Cardiac muscle cell (in vitro differentiated cells and primary cell): ENCODE measurements around the gene LPCAT1. TPM values are rescaled to one million over a fixed set of nuclear protein-coding genes. Genes with fewer than 3 reads are reported as not detected.

Experiments
- DNase-seq, 2 donors: peaks; one replicate each; pipeline versions ENCODE4 v3.0.0 to v3.0.0-alpha.2; 2010 to 2017; ENCODE audit warnings: low read depth in 1 of 2, low spot score in 1 of 2
- H3K27ac ChIP-seq: fragments of 200-600 bp; sonication (generic); 2 replicates; pipeline ENCODE4 v1.5.1; 2016
- H3K27me3 ChIP-seq: fragments of 200-600 bp; sonication (generic); 2 replicates; pipeline ENCODE4 v1.6.0; 2016; ENCODE audit warnings: control low read depth
- H3K36me3 ChIP-seq: fragments of 200-600 bp; sonication (generic); 2 replicates; pipeline ENCODE4 v1.5.1; 2016; ENCODE audit warnings: control low read depth
- H3K4me1 ChIP-seq: fragments of 200-600 bp; sonication (generic); 2 replicates; pipeline ENCODE4 v1.8.1; 2017; ENCODE audit warnings: low read depth, mild to moderate bottlenecking, mixed run types
- H3K4me3 ChIP-seq: fragments of 200-600 bp; sonication (generic); 2 replicates; pipeline ENCODE4 v1.5.1; 2016; ENCODE audit warnings: mild to moderate bottlenecking
- H3K9me3 ChIP-seq: fragments of 200-600 bp; sonication (generic); 2 replicates; pipeline ENCODE4 v1.5.1; 2017; ENCODE audit warnings: low read depth, mild to moderate bottlenecking, control low read depth
- polyA plus RNA-seq: library from polyadenylated mRNA; unstranded; fragments of >200 nt; fragmentation: Nextera tagmentation; extraction: Ambion mirVana; gene quantifications from 2 replicates; pipeline ENCODE4 v1.2.1, GENCODE V29; 2016
- total RNA-seq: library from RNA; depleted of rRNA; stranded (reverse); fragments of >200 nt; gene quantifications from 2 replicates; pipeline ENCODE4 v1.2.3, GENCODE V29; 2016
- TF ChIP-seq, protein P1 (sequence below): IDR thresholded peaks from 2 replicates; pipeline ENCODE4 v1.5.1; 2012; ENCODE audit warnings: low read depth, mild to moderate bottlenecking, low read length

LPCAT1 gene
- total and polyA plus RNA-seq, 2 experiments from 2014 or later, result 48.5 to 57.3 TPM

DNA sequence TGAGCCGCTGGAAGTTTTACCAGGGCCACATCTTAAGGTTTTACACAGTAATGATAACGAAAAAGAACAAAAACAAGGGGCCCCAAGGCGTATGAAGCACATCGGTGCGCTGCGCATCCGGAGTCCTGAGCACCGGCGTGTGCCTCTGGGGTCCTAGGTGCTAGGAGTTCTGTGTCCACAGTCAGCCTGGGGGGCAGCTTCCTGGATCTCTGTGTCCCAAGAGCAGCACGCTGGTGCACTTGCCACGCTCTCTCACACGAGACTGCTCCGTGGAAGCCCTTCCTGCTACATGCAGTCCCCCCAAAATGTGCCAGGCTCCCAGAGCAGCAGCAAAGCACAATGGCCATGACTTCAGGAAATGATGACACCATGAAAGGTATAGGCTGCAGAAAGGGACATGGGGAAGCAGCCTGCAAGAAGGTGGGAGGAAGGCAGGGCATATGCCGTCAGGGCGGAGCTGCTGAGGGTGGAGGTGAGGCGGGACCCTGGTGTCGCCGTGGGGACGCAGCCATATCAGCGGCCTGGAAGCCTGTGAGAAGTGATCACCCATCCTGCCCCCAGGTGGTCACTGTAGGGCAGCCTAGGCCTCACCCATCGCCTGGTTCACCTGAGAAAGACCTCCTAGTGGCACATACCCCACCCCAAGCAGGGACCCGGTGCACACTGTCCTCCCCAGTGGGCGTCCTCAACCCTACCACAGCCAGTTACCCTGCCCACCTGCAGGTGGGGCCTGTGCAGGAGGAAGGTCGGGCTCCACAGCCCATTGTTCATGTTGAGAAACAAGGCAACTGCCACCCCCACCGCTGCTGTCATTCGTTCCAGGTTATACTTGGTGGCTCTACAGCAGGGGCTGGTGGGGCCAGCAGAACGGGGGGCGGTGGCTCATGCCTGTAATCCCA is 54.9 kb downstream of the LPCAT1 start:
- Histone ChIP-seq H3K4me1 (no peaks in the 10 kb centered on the region), H3K4me3 (no peak overlapping the region), H3K27ac (no peak overlapping the region), H3K27me3 (no peaks in the 10 kb centered on the region), H3K9me3 (no peaks in the 10 kb centered on the region), H3K36me3 (peaks cover 3% of the 10 kb centered on the region)
- TF ChIP-seq, protein P1, sequence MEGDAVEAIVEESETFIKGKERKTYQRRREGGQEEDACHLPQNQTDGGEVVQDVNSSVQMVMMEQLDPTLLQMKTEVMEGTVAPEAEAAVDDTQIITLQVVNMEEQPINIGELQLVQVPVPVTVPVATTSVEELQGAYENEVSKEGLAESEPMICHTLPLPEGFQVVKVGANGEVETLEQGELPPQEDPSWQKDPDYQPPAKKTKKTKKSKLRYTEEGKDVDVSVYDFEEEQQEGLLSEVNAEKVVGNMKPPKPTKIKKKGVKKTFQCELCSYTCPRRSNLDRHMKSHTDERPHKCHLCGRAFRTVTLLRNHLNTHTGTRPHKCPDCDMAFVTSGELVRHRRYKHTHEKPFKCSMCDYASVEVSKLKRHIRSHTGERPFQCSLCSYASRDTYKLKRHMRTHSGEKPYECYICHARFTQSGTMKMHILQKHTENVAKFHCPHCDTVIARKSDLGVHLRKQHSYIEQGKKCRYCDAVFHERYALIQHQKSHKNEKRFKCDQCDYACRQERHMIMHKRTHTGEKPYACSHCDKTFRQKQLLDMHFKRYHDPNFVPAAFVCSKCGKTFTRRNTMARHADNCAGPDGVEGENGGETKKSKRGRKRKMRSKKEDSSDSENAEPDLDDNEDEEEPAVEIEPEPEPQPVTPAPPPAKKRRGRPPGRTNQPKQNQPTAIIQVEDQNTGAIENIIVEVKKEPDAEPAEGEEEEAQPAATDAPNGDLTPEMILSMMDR, result no peak
- no peak for DNase-seq

DNA sequence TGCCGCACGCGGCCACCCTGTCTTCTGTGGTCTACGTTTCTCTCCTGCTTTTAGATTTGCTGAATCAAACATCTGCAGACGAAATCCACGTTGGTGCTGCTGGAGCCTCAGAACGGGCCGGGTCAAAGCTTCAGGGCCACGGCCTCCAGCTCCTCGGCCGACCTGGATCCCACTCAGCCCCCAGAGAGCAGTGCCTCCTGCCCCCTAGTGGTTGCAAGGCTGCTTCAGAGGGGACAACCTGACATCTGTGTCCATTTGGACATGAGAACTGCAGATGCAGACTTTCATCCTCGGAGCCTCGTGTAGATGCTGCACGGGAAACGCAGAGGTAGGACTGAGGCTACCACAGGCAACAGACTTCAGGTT is 55.5 kb downstream of the LPCAT1 start:
- peak; percentile 29 to 57 for DNase-seq
- Histone ChIP-seq H3K36me3 (peaks cover 5% of the 10 kb centered on the region), H3K9me3 (no peaks in the 10 kb centered on the region), H3K27ac (no peak overlapping the region), H3K4me3 (no peak overlapping the region), H3K4me1 (no peaks in the 10 kb centered on the region), H3K27me3 (no peaks in the 10 kb centered on the region)
- TF ChIP-seq, protein P1, result peak; percentile 65

DNA sequence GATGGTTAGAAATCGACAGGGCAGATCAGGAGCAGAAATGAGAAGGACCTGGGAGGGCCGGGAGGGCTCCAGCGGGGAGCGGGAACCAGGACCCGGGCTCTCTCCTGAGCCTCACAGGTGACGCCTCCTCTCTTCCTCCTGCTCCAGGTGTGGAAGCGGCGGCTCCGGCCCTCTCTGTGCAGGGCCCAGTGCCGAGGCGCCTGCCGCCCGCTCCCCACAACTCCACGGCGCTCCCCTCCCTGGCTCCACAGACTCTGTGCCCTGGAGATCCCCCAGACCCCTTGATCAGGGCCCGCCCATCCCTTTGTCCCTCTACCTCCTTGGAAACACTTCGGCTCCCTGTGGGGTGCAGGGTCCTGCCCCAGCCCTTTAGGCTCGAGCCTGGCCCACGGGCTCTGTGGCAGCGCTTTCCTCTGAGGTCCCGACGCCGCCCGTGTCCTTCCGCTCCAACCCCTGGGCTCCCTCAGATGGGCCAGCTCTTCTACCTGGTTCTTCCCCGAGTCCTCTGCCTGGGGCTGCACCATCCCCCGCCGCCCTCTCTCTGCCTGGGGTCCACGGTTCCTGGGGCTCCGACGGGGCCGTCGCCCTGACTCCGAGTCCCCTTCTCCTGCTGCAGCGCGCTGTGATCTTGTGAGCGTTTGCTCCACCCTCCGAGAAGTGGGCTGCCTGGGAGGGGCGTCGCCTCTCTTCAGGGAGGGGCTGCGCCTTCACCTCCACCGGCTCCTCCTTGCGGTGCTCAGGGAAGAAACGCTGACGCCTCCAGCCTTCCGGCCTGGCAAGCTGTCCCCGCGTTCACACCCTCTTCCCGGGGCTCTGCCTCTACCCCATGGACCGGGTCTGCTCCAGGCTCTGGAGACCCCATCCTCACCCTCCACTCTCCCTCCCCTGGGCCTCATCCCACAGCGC is 56.2 kb downstream of the LPCAT1 start:
- H3K36me3 ChIP-seq, result peaks cover 8% of the 10 kb centered on the region
- DNase-seq, result no peak

DNA sequence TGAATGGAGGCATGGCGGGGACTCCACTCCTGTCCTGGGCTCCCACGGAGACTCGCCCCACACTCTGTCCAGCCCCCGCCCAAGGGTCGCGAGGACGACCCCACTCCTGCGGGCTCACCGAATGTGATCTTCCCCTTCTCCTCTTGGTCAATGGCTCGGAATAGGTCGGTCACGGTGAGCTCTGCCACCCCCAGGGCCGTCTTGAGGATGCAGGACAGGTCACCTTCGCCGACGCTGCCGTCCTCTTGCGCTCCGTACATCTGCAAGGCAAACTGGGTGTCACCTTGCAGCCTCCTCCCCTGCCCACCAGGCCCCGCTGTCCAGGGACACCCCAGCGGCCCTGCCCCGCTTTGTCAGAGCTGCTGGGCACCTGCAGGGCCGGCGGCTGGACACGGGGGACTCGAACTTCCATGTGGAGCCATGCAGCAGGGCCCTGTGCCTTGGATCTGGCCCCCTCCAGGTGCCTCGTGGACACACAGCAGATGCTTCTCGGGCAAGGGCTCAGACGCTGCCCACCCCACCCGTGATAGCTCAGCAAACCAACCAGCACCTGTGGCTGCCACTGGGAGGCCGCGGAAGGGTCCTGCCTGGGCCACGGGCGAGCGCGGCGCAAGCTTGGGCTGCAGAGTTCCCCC is 57.0 kb downstream of the LPCAT1 start:
- Histone ChIP-seq H3K4me1 (no peaks in the 10 kb centered on the region), H3K36me3 (peaks cover 8% of the 10 kb centered on the region), H3K27me3 (no peaks in the 10 kb centered on the region), H3K4me3 (no peak overlapping the region), H3K27ac (no peak overlapping the region), H3K9me3 (no peaks in the 10 kb centered on the region)
- no peak for DNase-seq
- TF ChIP-seq, protein P1, result no peak

More for the DNA sequence above, 56.2 kb downstream of the LPCAT1 start:
- Histone ChIP-seq H3K27ac (no peak overlapping the region), H3K4me1 (no peaks in the 10 kb centered on the region), H3K4me3 (no peak overlapping the region), H3K9me3 (no peaks in the 10 kb centered on the region), H3K27me3 (no peaks in the 10 kb centered on the region)
- TF ChIP-seq, protein P1, result no peak

DNA sequence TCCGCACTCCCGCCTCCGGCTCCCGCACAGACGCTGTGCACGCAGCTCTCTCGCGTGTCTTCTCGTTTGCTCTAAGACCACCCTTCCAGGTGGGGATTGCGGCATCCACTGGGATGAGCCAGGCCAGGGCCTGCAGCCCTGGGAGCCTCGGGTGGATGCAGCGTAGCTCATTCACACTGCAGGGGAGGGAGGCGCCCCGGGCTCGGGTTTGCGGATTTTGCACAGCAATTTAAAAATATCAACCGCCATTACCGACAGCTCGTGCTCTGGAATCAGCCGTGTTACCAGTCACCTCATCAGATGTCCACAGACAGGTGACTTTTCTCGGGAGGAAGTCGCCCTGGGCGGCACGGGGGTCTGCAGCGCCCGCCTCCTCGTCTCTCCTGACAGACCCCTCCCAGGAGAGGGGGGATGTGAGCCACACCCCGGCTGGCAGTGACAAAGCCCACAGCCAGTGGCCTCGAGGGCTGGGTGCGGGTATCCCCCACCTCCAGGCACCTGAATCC is 57.7 kb downstream of the LPCAT1 start:
- TF ChIP-seq, protein P1, result no peak
- Histone ChIP-seq H3K4me3 (no peak overlapping the region), H3K27me3 (no peaks in the 10 kb centered on the region), H3K9me3 (no peaks in the 10 kb centered on the region), H3K4me1 (no peaks in the 10 kb centered on the region), H3K36me3 (peaks cover 8% of the 10 kb centered on the region), H3K27ac (no peak overlapping the region)
- no peak for DNase-seq
